ENCODE results near the gene MEIKIN.

- TF ChIP-seq CTCF (conservative IDR thresholded peaks at IDR 0.05) (no peak), ZFX (IDR thresholded peaks at IDR 0.05) (no peak)
Measured at GRCh38 chr5:131857388-131857787, 88.1 kb downstream of the MEIKIN start.
